Measurements from ENCODE around the gene TIMM22.

The TIMM22 gene

GRCh38 chr17:1033503-1033902, 36.6 kb downstream of the TIMM22 start:
- POLR2A ChIA-PET: no interaction called here
- TF ChIP-seq CTCF (IDR thresholded peaks at IDR 0.05; ENCODE audit: control extremely low read depth, extremely low read depth, low read depth, missing control alignments): no peak
- CTCF ChIA-PET: interaction anchor here (1.2 kb wide), 1 partner anchor 23 kb away, joined by 5 read pairs; no protein-coding TSS in a partner anchor
- DNase-seq (ENCODE audit: extremely low spot score): no peak

GRCh38 chr17:1034652-1035210, 37.8 kb downstream of the TIMM22 start:
- no peak for TF ChIP-seq CTCF (IDR thresholded peaks at IDR 0.05; ENCODE audit: control extremely low read depth, extremely low read depth, low read depth, missing control alignments)
- ChIA-PET CTCF (interaction anchor here (2.1 kb wide), 1 partner anchor 22 kb away, joined by 5 read pairs; no protein-coding TSS in a partner anchor), POLR2A (no interaction called here)
- DNase-seq (ENCODE audit: extremely low spot score): no peak

GRCh38 chr17:1035546-1036170, 38.7 kb downstream of the TIMM22 start:
- CTCF ChIA-PET: interaction anchor here (2.1 kb wide), 1 partner anchor 21 kb away, joined by 5 read pairs; no protein-coding TSS in a partner anchor
- POLR2A ChIA-PET: no interaction called here
- DNase-seq (ENCODE audit: extremely low spot score): no peak
- no peak for TF ChIP-seq CTCF (IDR thresholded peaks at IDR 0.05; ENCODE audit: control extremely low read depth, extremely low read depth, low read depth, missing control alignments)

GRCh38 chr17:1036171-1036844, 39.4 kb downstream of the TIMM22 start:
- DNase-seq (ENCODE audit: extremely low spot score): no peak
- POLR2A ChIA-PET: no interaction called here
- CTCF ChIA-PET: interaction anchor here (2.1 kb wide), 2 partner anchors 20 kb away, joined by 5 to 8 read pairs; no protein-coding TSS in a partner anchor

GRCh38 chr17:1036845-1037237, 39.9 kb downstream of the TIMM22 start:
- ChIA-PET CTCF (interaction anchor here (2.1 kb wide), 1 partner anchor 19 kb away, joined by 8 read pairs; no protein-coding TSS in a partner anchor), POLR2A (no interaction called here)
- TF ChIP-seq CTCF (IDR thresholded peaks at IDR 0.05; ENCODE audit: control extremely low read depth, extremely low read depth, low read depth, missing control alignments): no peak
- DNase-seq (ENCODE audit: extremely low spot score): no peak

More at GRCh38 chr17:1036171-1036844, 39.4 kb downstream of the TIMM22 start:
- TF ChIP-seq CTCF (IDR thresholded peaks at IDR 0.05; ENCODE audit: control extremely low read depth, extremely low read depth, low read depth, missing control alignments): no peak

- no peak for DNase-seq (ENCODE audit: extremely low spot score)
- TF ChIP-seq CTCF (IDR thresholded peaks at IDR 0.05; ENCODE audit: control extremely low read depth, extremely low read depth, low read depth, missing control alignments): no peak
- ChIA-PET POLR2A (no interaction called here), CTCF (interaction anchor here (1.2 to 2.1 kb wide), 2 partner anchors 13 to 19 kb away, joined by 3 to 8 read pairs; no protein-coding TSS in a partner anchor)
Measured at GRCh38 chr17:1037238-1037879, 40.4 kb downstream of the TIMM22 start.
